ENCODE data around the gene POLE3.

Gene POLE3

GRCh38 chr9:113410207-113410864, at the start of gene POLE3, which contains the start of gene C9orf43:
Gene POLE3, minus strand, starts transcription at chr9:113410675. Its CDS starts 382 bp downstream, at chr9:113410293.
Gene C9orf43, plus strand, starts transcription at chr9:113410747. Its CDS starts 2,747 bp downstream, at chr9:113413494.
- TF ChIP-seq CTCF (IDR thresholded peaks at IDR 0.05) = no peak

GRCh38 chr9:113456235-113456634, 45.8 kb upstream of the POLE3 start:
- no peak for TF ChIP-seq CTCF (IDR thresholded peaks at IDR 0.05)

GRCh38 chr9:113454914-113455761, 44.7 kb upstream of the POLE3 start:
- no peak for TF ChIP-seq CTCF (IDR thresholded peaks at IDR 0.05)

GRCh38 chr9:113452113-113452605, 41.7 kb upstream of the POLE3 start:
- TF ChIP-seq CTCF (IDR thresholded peaks at IDR 0.05) = no peak

GRCh38 chr9:113449376-113449775, 38.9 kb upstream of the POLE3 start:
- no peak for TF ChIP-seq CTCF (IDR thresholded peaks at IDR 0.05)

GRCh38 chr9:113446323-113446740, 35.9 kb upstream of the POLE3 start:
- TF ChIP-seq CTCF (IDR thresholded peaks at IDR 0.05) = peak; percentile 66

GRCh38 chr9:113444736-113445135, 34.3 kb upstream of the POLE3 start:
- TF ChIP-seq CTCF (IDR thresholded peaks at IDR 0.05) = no peak
